WTC11 (cell line): ENCODE results near the gene GCK. TPM values are rescaled to one million over a fixed set of nuclear protein-coding genes. Genes with fewer than 3 reads are reported as not detected.

ENCODE experiments used
- ATAC-seq: fragments of 200-7000 bp; cut with Tn5 transposase; 2 replicates; pipeline ENCODE4 v1.10.0; 2021; ENCODE audit warnings: mild to moderate bottlenecking, moderate library complexity
- CTCF ChIA-PET: fragments of 300-600 bp; sonication (Branson Sonifier 250); formaldehyde crosslinking; loops from one replicate; lab custom pipeline; 2021; ENCODE audit warnings: antibody characterized with exemption; lab: Charles Lee
- POLR2A ChIA-PET: fragments of 350-600 bp; sonication (Branson Sonifier 250); formaldehyde crosslinking; loops from one replicate; lab custom pipeline; 2021; ENCODE audit warnings: antibody characterized with exemption; lab: Charles Lee
- DNase-seq: peaks from one replicate; pipeline ENCODE4 v3.0.0; 2021; ENCODE audit warnings: low spot score
- H3K27ac Mint-ChIP-seq: 2 replicates; pipeline ENCODE4 v1.8.0; 2021; ENCODE audit warnings: mixed read lengths
- H3K27me3 Mint-ChIP-seq: 2 replicates; pipeline ENCODE4 v1.8.0; 2021; ENCODE audit warnings: low read depth, mild to moderate bottlenecking, moderate library complexity, mixed read lengths
- H3K36me3 Mint-ChIP-seq: 2 replicates; pipeline ENCODE4 v1.8.0; 2021; ENCODE audit warnings: mixed read lengths
- H3K4me1 Mint-ChIP-seq: 2 replicates; pipeline ENCODE4 v1.8.0; 2022; ENCODE audit warnings: mixed read lengths
- H3K4me3 Mint-ChIP-seq: 2 replicates; pipeline ENCODE4 v1.8.0; 2021; ENCODE audit warnings: mild to moderate bottlenecking, moderate library complexity, mixed read lengths
- H3K9me3 Mint-ChIP-seq: 2 replicates; pipeline ENCODE4 v1.8.0; 2021; ENCODE audit warnings: mixed read lengths
- AFF4 ChIP-seq: sonication (generic); formaldehyde crosslinking; IDR thresholded peaks from 2 replicates; pipeline ENCODE4 v1.8.1; 2023; ENCODE audit warnings: mild to moderate bottlenecking, missing genetic modification reagents, borderline replicate concordance
- CREB1 ChIP-seq: sonication (generic); formaldehyde crosslinking; IDR thresholded peaks from 2 replicates; pipeline ENCODE4 v1.8.0; 2023; ENCODE audit warnings: mild to moderate bottlenecking, missing genetic modification reagents
- EMX1 ChIP-seq: fragments of 250-450 bp; sonication (Bioruptor Pico); IDR thresholded peaks from 2 replicates; pipeline ENCODE4 v1.8.0; 2021; ENCODE audit warnings: mild to moderate bottlenecking
- ERG ChIP-seq: fragments of 250-450 bp; sonication (Bioruptor Pico); IDR thresholded peaks from 2 replicates; pipeline ENCODE4 v1.8.0; 2021; ENCODE audit warnings: mild to moderate bottlenecking
- FOXK1 ChIP-seq: sonication (generic); formaldehyde crosslinking; IDR thresholded peaks from 2 replicates; pipeline ENCODE4 v1.8.0; 2022; ENCODE audit warnings: mild to moderate bottlenecking, moderate library complexity, missing genetic modification reagents
- GTF2I ChIP-seq: fragments of 250-450 bp; sonication (Bioruptor Pico); conservative IDR thresholded peaks from 2 replicates; pipeline ENCODE4 v1.4.0; 2021; ENCODE audit warnings: mild to moderate bottlenecking
- JAZF1 ChIP-seq: fragments of 250-450 bp; sonication (Bioruptor Pico); IDR thresholded peaks from 2 replicates; pipeline ENCODE4 v1.9.0; 2021; ENCODE audit warnings: moderate library complexity, mild to moderate bottlenecking, inconsistent platforms
- MYBL2 ChIP-seq: sonication (generic); formaldehyde crosslinking; IDR thresholded peaks from 2 replicates; pipeline ENCODE4 v1.8.1; 2023; ENCODE audit warnings: mild to moderate bottlenecking, moderate library complexity, missing genetic modification reagents
- OVOL2 ChIP-seq: fragments of 250-450 bp; sonication (Bioruptor Pico); IDR thresholded peaks from 2 replicates; pipeline ENCODE4 v1.9.0; 2021; ENCODE audit warnings: mild to moderate bottlenecking, borderline replicate concordance
- RELA ChIP-seq: sonication (generic); formaldehyde crosslinking; IDR thresholded peaks from 2 replicates; pipeline ENCODE4 v1.8.1; 2022; ENCODE audit warnings: missing genetic modification reagents, mild to moderate bottlenecking, borderline replicate concordance
- RORB ChIP-seq: fragments of 250-450 bp; sonication (Bioruptor Pico); IDR thresholded peaks from 2 replicates; pipeline ENCODE4 v1.9.0; 2021; ENCODE audit warnings: mild to moderate bottlenecking
- SP1 ChIP-seq: sonication (generic); formaldehyde crosslinking; conservative IDR thresholded peaks from 2 replicates; pipeline ENCODE4 v1.8.1; 2022; ENCODE audit warnings: missing genetic modification reagents
- USF1 ChIP-seq: sonication (generic); formaldehyde crosslinking; IDR thresholded peaks from 2 replicates; pipeline ENCODE4 v1.8.0; 2022; ENCODE audit warnings: mild to moderate bottlenecking, missing genetic modification reagents
- ZBTB43 ChIP-seq: sonication (generic); formaldehyde crosslinking; IDR thresholded peaks from 2 replicates; pipeline ENCODE4 v1.8.1; 2023; ENCODE audit warnings: mild to moderate bottlenecking, missing genetic modification reagents
- ZNF138 ChIP-seq: sonication (generic); formaldehyde crosslinking; conservative IDR thresholded peaks from 2 replicates; pipeline ENCODE4 v1.8.1; 2022; ENCODE audit warnings: mild to moderate bottlenecking, moderate library complexity, missing genetic modification reagents
- ZSCAN18 ChIP-seq: fragments of 250-450 bp; sonication (Bioruptor Pico); IDR thresholded peaks from 2 replicates; pipeline ENCODE4 v2.1.2; 2022; ENCODE audit warnings: mild to moderate bottlenecking, moderate library complexity
- total RNA-seq: library from RNA; stranded (reverse); gene quantifications from 3 replicates; pipeline ENCODE4 v1.2.3, GENCODE V29; 2021
- TF ChIP-seq, protein P1 (sequence below): sonication (generic); formaldehyde crosslinking; conservative IDR thresholded peaks from 2 replicates; pipeline ENCODE4 v1.8.1; 2022; ENCODE audit warnings: mild to moderate bottlenecking, missing genetic modification reagents
- TF ChIP-seq, protein P2 (sequence below): sonication (generic); formaldehyde crosslinking; IDR thresholded peaks from 2 replicates; pipeline ENCODE4 v1.8.0; 2022; ENCODE audit warnings: mild to moderate bottlenecking, missing genetic modification reagents
- TF ChIP-seq, protein P3 (sequence below): sonication (generic); formaldehyde crosslinking; IDR thresholded peaks from 2 replicates; pipeline ENCODE4 v1.8.0; 2023; ENCODE audit warnings: mild to moderate bottlenecking, missing genetic modification reagents

Gene GCK
- total RNA-seq, 1 experiment from 2014 or later: 3.3 TPM

- no peak for TF ChIP-seq ERG (CRISPR knock-in tag)
- TF ChIP-seq ZNF138 (CRISPR knock-in tag): no peak
- no peak for TF ChIP-seq MYBL2 (CRISPR knock-in tag)
Observed at GRCh38 chr7:44116087-44116788, 73.0 kb downstream of the GCK start (continued).

DNA sequence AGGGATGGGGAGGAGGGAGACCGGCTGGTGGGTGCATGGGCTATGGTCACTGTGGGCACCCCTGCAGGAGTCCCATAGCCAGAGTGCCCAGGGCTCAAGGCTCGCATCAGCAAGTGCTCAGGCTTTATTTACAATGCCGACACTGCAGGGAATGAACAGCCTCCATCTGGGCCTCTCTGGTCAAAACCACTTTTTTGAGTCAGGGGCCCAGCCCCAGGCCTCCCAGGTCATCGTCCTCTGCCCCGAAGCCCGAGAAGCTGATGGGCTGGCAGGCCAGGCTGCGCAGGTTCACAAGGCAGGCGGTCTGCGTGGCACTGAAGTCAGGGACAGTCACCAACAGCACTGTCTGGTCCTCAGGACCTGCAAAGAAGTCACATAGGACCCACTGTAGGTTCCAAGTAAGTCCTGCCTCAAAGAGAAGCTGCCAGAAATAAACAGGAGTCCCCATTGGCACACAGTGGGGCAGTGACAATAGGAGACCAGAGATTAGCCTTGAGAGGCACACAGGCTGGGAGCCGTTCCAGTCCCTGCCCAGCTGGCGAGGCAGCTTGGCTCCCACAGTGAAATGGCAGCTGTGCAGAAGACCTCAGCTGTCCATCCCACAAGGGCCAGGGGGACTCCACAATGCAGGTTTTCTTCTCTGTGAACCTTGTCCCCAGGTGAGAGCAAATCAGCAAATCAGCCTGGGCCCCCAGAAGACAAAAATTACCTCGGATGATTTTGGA lies 74.5 kb downstream of the GCK start:
- no peaks in the 10 kb centered on the region for H3K27me3 Mint-ChIP-seq
- H3K9me3 Mint-ChIP-seq: no peaks in the 10 kb centered on the region
- 0 out of 2 replicates have a peak, but pooled peaks cover 2% of the 10 kb centered on the region for H3K4me1 Mint-ChIP-seq
- CTCF ChIA-PET: interaction anchor here (1.7 kb wide), 1 partner anchor 9 kb away, joined by 4 read pairs; no protein-coding TSS in a partner anchor
- no peak overlapping the region for H3K4me3 Mint-ChIP-seq
- DNase-seq (no peak), ATAC-seq (no peak)
- TF ChIP-seq, protein P1, sequence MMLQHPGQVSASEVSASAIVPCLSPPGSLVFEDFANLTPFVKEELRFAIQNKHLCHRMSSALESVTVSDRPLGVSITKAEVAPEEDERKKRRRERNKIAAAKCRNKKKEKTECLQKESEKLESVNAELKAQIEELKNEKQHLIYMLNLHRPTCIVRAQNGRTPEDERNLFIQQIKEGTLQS (CRISPR knock-in tag): no peak
- TF ChIP-seq FOXK1 (no peak), ZSCAN18 (CRISPR knock-in tag) (no peak), EMX1 (CRISPR knock-in tag) (no peak), AFF4 (CRISPR knock-in tag) (no peak), RORB (CRISPR knock-in tag) (no peak), CREB1 (CRISPR knock-in tag) (no peak), USF1 (CRISPR knock-in tag) (no peak), SP1 (CRISPR knock-in tag) (no peak), GTF2I (CRISPR knock-in tag) (no peak), RELA (CRISPR knock-in tag) (no peak), ZBTB43 (no peak), OVOL2 (CRISPR knock-in tag) (no peak), ERG (CRISPR knock-in tag) (no peak), JAZF1 (CRISPR knock-in tag) (no peak)
- TF ChIP-seq, protein P2, sequence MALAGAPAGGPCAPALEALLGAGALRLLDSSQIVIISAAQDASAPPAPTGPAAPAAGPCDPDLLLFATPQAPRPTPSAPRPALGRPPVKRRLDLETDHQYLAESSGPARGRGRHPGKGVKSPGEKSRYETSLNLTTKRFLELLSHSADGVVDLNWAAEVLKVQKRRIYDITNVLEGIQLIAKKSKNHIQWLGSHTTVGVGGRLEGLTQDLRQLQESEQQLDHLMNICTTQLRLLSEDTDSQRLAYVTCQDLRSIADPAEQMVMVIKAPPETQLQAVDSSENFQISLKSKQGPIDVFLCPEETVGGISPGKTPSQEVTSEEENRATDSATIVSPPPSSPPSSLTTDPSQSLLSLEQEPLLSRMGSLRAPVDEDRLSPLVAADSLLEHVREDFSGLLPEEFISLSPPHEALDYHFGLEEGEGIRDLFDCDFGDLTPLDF (CRISPR knock-in tag): no peak
- TF ChIP-seq, protein P3, sequence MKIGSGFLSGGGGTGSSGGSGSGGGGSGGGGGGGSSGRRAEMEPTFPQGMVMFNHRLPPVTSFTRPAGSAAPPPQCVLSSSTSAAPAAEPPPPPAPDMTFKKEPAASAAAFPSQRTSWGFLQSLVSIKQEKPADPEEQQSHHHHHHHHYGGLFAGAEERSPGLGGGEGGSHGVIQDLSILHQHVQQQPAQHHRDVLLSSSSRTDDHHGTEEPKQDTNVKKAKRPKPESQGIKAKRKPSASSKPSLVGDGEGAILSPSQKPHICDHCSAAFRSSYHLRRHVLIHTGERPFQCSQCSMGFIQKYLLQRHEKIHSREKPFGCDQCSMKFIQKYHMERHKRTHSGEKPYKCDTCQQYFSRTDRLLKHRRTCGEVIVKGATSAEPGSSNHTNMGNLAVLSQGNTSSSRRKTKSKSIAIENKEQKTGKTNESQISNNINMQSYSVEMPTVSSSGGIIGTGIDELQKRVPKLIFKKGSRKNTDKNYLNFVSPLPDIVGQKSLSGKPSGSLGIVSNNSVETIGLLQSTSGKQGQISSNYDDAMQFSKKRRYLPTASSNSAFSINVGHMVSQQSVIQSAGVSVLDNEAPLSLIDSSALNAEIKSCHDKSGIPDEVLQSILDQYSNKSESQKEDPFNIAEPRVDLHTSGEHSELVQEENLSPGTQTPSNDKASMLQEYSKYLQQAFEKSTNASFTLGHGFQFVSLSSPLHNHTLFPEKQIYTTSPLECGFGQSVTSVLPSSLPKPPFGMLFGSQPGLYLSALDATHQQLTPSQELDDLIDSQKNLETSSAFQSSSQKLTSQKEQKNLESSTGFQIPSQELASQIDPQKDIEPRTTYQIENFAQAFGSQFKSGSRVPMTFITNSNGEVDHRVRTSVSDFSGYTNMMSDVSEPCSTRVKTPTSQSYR (CRISPR knock-in tag): no peak
- no peak overlapping the region for H3K27ac Mint-ChIP-seq
- peaks cover 34% of the 10 kb centered on the region for H3K36me3 Mint-ChIP-seq
- POLR2A ChIA-PET: interaction anchor here (1.0 kb wide), 1 partner anchor 9 kb away, joined by 3 read pairs; the partner anchor contains the start of gene POLD2
